ENCODE data around the gene RAD18.

RAD18 gene

GRCh38 chr3:8964436-8965370, 1.4 kb upstream of the RAD18 start:
- no peak for DNase-seq (ENCODE audit: low spot score)

- no peak for DNase-seq (ENCODE audit: low spot score)
Measured at GRCh38 chr3:8962226-8962861, 928 bp downstream of the RAD18 start.

GRCh38 chr3:8959668-8960067, 3.6 kb downstream of the RAD18 start:
- no peak for DNase-seq (ENCODE audit: low spot score)

- DNase-seq (ENCODE audit: low spot score): no peak
Measured at GRCh38 chr3:8954938-8955763, 8.1 kb downstream of the RAD18 start.

GRCh38 chr3:8953313-8953712, 10.0 kb downstream of the RAD18 start:
- no peak for DNase-seq (ENCODE audit: low spot score)

- DNase-seq (ENCODE audit: low spot score): no peak
Measured at GRCh38 chr3:8952130-8952529, 11.1 kb downstream of the RAD18 start.

GRCh38 chr3:8945890-8946600, 17.2 kb downstream of the RAD18 start:
- no peak for DNase-seq (ENCODE audit: low spot score)

GRCh38 chr3:8942746-8943488, 20.4 kb downstream of the RAD18 start:
- no peak for DNase-seq (ENCODE audit: low spot score)

- DNase-seq (ENCODE audit: low spot score): no peak
Measured at GRCh38 chr3:8942115-8942514, 21.2 kb downstream of the RAD18 start.

GRCh38 chr3:8938021-8938420, 25.3 kb downstream of the RAD18 start:
- no peak for DNase-seq (ENCODE audit: low spot score)

- no peak for DNase-seq (ENCODE audit: low spot score)
Measured at GRCh38 chr3:8937064-8938020, 25.9 kb downstream of the RAD18 start.

GRCh38 chr3:8932507-8932906, 30.8 kb downstream of the RAD18 start:
- no peak for DNase-seq (ENCODE audit: low spot score)

- DNase-seq (ENCODE audit: low spot score): peak; percentile 46
Measured at GRCh38 chr3:8931342-8931741, 31.9 kb downstream of the RAD18 start.

GRCh38 chr3:8929860-8930259, 33.4 kb downstream of the RAD18 start:
- no peak for DNase-seq (ENCODE audit: low spot score)

GRCh38 chr3:8914491-8914890, 48.8 kb downstream of the RAD18 start:
- no peak for DNase-seq (ENCODE audit: low spot score)

GRCh38 chr3:8911781-8912180, 51.5 kb downstream of the RAD18 start:
- no peak for DNase-seq (ENCODE audit: low spot score)

GRCh38 chr3:8909160-8909559, 54.1 kb downstream of the RAD18 start:
- DNase-seq (ENCODE audit: low spot score): no peak

- DNase-seq (ENCODE audit: low spot score): no peak
Measured at GRCh38 chr3:8903191-8903590, 60.1 kb downstream of the RAD18 start.

GRCh38 chr3:8900869-8901268, 62.4 kb downstream of the RAD18 start:
- no peak for DNase-seq (ENCODE audit: low spot score)

- DNase-seq (ENCODE audit: low spot score): no peak
Measured at GRCh38 chr3:8899876-8900460, 63.3 kb downstream of the RAD18 start.

Data from pons (tissue), 1 donor.